ENCODE results near the gene RERG.

RERG gene

GRCh38 chr12:15118955-15119354 is 102.3 kb downstream of the RERG start:
- no peak for DNase-seq (ENCODE audit: extremely low spot score)
- TF ChIP-seq CTCF (IDR thresholded peaks at IDR 0.05; ENCODE audit: control extremely low read depth, extremely low read depth, low read depth, missing control alignments) = no peak
- POLR2A ChIA-PET = no interaction called here
- CTCF ChIA-PET = no interaction called here

- DNase-seq (ENCODE audit: extremely low spot score) = no peak
Measured at GRCh38 chr12:15116983-15117382, 104.2 kb downstream of the RERG start.

GRCh38 chr12:15116086-15116485 is 105.1 kb downstream of the RERG start:
- POLR2A ChIA-PET = no interaction called here
- TF ChIP-seq CTCF (IDR thresholded peaks at IDR 0.05; ENCODE audit: control extremely low read depth, extremely low read depth, low read depth, missing control alignments) = no peak
- no peak for DNase-seq (ENCODE audit: extremely low spot score)
- CTCF ChIA-PET = no interaction called here

More at GRCh38 chr12:15116983-15117382, 104.2 kb downstream of the RERG start:
- CTCF ChIA-PET = no interaction called here
- TF ChIP-seq CTCF (IDR thresholded peaks at IDR 0.05; ENCODE audit: control extremely low read depth, extremely low read depth, low read depth, missing control alignments) = no peak
- POLR2A ChIA-PET = no interaction called here

- TF ChIP-seq CTCF (IDR thresholded peaks at IDR 0.05; ENCODE audit: control extremely low read depth, extremely low read depth, low read depth, missing control alignments) = no peak
- CTCF ChIA-PET = interaction anchor here (1.0 to 1.5 kb wide), 2 partner anchors 14 to 22 kb away, joined by 3 to 4 read pairs; no protein-coding TSS in a partner anchor
- POLR2A ChIA-PET = no interaction called here
Measured at GRCh38 chr12:15115434-15115833, 105.8 kb downstream of the RERG start.

GRCh38 chr12:15114501-15114900 is 106.7 kb downstream of the RERG start:
- DNase-seq (ENCODE audit: extremely low spot score) = no peak
- ChIA-PET POLR2A (no interaction called here), CTCF (interaction anchor here (1.0 to 1.5 kb wide), 2 partner anchors 15 to 21 kb away, joined by 3 to 4 read pairs; no protein-coding TSS in a partner anchor)
- TF ChIP-seq CTCF (IDR thresholded peaks at IDR 0.05; ENCODE audit: control extremely low read depth, extremely low read depth, low read depth, missing control alignments) = no peak

More at GRCh38 chr12:15115434-15115833, 105.8 kb downstream of the RERG start:
- no peak for DNase-seq (ENCODE audit: extremely low spot score)

GRCh38 chr12:15092826-15093225 is 128.4 kb downstream of the RERG start:
- no peak for DNase-seq (ENCODE audit: extremely low spot score)
- no peak for TF ChIP-seq CTCF (IDR thresholded peaks at IDR 0.05; ENCODE audit: control extremely low read depth, extremely low read depth, low read depth, missing control alignments)
- POLR2A ChIA-PET = no interaction called here
- CTCF ChIA-PET = interaction anchor here (1.2 kb wide), 1 partner anchor 22 kb away, joined by 4 read pairs; no protein-coding TSS in a partner anchor
